NCI-H1694 treated with DMSO at 0.1 percent for 48 hours (cell line): ENCODE measurements around the gene LAMA4.

Experiments used
- DNase-seq: peaks from one replicate; lab custom pipeline; 2025; lab: John Stamatoyannopoulos, UW

Gene LAMA4

DNA sequence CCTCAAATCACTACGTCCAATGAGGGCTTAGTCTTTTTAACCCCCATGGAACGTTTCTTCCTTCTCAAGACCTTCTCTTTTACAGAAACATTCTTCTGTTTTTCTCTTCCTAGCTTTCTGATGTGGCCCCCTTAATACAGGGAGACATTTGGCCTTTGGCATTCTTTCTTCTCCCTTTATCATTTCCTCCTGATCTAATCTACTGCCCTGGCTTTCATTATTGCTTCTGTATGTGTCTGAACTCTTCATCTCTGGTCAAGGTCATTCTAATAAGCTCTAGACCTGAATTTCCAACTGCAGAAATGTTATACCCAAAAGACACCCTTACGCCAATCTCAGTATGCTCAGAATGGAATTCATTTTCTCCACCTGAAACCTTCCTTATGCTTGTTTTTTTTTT is 18.4 kb upstream of the LAMA4 start:
- DNase-seq, result no peak

DNA sequence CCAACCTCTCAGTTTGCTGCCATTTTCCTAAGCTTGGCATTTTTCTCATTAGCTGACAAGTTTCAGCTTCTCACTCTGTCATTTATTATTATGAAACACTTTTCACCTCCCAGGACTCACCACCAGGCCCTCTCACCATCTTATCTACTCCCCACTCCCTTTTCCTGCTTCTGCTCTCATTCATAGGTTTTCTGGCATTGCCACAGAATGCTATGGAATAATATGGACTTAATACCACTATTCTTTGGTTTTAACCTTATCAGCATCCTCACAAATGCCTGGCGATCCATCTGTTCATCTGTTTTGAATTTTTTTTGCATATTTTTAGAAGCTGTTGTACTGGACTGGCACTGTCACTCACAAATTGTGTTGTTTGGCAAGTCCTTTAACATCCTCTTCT is 16.4 kb upstream of the LAMA4 start:
- DNase-seq, result no peak

DNA sequence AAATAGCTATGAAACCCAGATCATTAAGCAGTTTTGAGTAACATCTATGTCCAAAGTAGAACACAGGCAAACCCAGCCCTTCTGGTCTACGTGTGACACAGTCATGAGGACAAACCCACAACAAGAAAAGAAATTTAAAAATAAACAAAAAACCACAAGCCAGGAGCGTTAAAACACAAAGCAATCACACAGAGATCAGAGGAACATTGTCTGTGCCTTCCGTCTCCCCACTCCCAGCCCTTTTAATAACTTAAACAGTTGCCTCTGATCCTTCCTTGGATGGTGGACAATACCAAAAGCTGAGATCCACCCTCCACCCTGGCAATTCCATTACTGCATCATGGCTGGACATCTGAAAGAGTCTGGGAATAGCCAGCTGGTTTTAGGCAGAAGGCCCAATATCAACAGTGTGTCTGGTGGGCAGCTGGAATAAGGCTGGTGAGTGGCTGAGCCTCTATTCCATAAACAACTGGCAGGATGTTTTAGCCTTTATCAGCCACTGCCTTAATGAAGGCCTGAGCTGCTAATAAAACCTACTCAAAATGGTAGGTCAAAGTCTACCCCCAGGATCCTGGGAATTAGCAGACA is 15.7 kb upstream of the LAMA4 start:
- DNase-seq, result no peak

- no peak for DNase-seq
Observed at GRCh38 chr6:112269114-112269513, 14.7 kb upstream of the LAMA4 start.

- DNase-seq, result no peak
Observed at GRCh38 chr6:112268654-112269053, 14.3 kb upstream of the LAMA4 start.

GRCh38 chr6:112268019-112268418 is 13.7 kb upstream of the LAMA4 start:
- DNase-seq, result no peak

GRCh38 chr6:112266331-112266730 is 12.0 kb upstream of the LAMA4 start:
- no peak for DNase-seq

DNA sequence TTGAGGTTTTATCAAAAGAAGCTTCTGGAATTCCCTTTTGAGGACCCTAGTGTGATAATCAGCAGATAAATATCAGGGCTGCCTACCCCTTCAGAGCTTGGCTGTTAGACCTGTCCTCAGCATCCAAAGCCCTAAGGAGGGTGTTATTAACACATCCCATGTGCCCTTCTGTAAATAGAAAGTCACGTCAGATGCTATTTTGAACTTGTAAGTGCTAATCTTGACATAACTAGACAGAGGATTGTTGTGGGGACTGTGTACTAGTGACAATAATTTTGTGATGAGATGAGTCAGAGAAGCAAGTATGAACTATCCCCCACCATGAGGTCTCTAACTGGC is 4.9 kb upstream of the LAMA4 start:
- DNase-seq, result no peak

- DNase-seq, result no peak
Observed at GRCh38 chr6:112258642-112259336, 4.4 kb upstream of the LAMA4 start.

- DNase-seq, result no peak
Observed at GRCh38 chr6:112257178-112257855, 3.0 kb upstream of the LAMA4 start.

GRCh38 chr6:112254921-112255320 is 554 bp upstream of the LAMA4 start:
- DNase-seq, result no peak

DNA sequence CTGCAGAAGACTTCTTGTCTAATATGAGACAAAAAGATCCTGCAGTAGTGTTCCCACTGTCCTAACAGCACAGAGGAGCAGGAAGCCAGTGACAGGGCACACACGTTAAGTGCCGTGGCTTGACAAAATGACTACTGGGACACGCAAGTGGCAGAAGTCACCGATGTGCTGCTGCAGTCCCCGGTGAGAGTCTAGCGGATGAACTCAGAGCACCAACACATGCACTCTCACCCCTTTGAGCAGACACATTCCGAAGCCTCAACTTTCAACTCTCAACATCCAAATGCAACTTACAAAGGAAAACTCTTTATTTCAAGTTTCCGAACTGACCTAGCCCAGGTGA is 898 bp downstream of the LAMA4 start:
- no peak for DNase-seq

GRCh38 chr6:112252571-112253497 is 1.5 kb downstream of the LAMA4 start:
- DNase-seq, result no peak

GRCh38 chr6:112251171-112251875 is 3.0 kb downstream of the LAMA4 start:
- DNase-seq, result no peak

GRCh38 chr6:112249489-112249888 is 4.9 kb downstream of the LAMA4 start:
- DNase-seq, result no peak

DNA sequence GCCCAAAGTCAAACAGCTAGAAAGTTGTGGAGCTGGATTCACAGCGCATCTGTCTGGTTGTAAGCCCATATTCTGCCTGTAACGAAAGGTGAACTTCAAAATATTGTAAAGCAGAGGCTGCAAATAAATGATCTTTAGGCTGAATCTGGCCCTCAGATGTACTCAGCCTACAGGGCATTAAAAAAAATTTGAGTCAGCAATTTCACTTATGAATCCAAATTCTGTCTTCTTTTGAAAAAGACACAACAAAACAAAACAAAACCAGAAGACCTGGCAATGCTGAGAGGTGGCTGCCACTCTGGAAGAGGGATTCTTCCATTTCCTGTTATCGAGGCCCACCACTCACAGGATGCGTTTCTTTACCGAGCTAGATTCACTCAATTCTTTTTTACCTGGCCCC is 7.1 kb downstream of the LAMA4 start:
- DNase-seq, result no peak

GRCh38 chr6:112245511-112246203 is 8.7 kb downstream of the LAMA4 start:
- DNase-seq, result no peak

- no peak for DNase-seq
Observed at GRCh38 chr6:112243861-112244827, 10.2 kb downstream of the LAMA4 start.

- DNase-seq, result no peak
Observed at GRCh38 chr6:112241820-112242429, 12.4 kb downstream of the LAMA4 start.

DNA sequence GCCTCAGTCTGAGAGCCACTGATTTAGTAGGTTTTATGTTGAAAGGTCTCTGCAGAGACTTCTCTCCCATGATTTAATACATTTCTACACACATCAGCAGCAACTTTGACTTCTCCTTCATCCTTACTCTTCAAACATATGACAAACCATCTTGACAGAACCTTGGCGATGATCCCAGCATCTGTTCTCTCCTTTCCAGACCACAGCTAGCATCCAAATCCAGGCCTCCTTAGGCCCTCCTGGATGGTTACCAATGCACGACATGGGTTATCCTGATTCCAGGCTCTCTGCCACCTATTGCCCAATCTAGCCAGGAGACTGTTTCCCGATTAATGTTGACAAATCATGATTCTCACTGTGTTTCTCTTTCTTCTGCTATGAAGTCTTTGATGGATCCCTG is 16.8 kb downstream of the LAMA4 start:
- no peak for DNase-seq
